Fibroblast of lung (primary cell): Measurements from ENCODE around the gene RAP1GDS1.

Source experiments
- EZH2 ChIP-seq: IDR thresholded peaks from 2 replicates; pipeline ENCODE4 v1.5.1; 2012; ENCODE audit warnings: low read length, control low read depth, mild to moderate bottlenecking; ENCODE audit errors: missing control alignments
- TF ChIP-seq, protein P1 (sequence below), 2 donors: IDR thresholded peaks in 1 of 2; conservative IDR thresholded peaks in 1 of 2; 1 replicate in 1 of 2; 2 replicates in 1 of 2; pipeline ENCODE4 v1.5.1; 2011 to 2012; ENCODE audit warnings: low read length in 2 of 2, control low read depth in 1 of 2, inconsistent platforms in 1 of 2, low read depth in 1 of 2, mild to moderate bottlenecking in 1 of 2

DNA sequence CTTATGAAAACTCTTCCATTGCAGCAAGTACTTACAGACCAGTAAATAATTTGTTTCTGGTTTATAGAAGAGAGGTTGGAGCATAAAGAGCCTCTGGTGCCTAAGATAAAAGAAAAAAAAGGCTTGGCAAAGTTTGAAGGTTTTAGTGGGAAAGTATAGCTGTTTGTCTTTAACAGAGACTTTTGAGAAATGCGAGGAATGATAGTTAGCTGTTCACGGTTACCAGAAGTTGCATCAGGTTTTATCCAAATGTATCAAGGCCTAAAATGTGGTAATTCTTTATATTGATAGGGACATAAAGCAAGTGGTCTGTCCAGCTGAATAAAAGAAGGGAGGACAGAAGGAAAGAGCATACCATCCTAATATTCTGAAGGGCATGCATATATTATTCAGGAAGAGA lies 29.3 kb downstream of the RAP1GDS1 start:
- TF ChIP-seq, protein P1, sequence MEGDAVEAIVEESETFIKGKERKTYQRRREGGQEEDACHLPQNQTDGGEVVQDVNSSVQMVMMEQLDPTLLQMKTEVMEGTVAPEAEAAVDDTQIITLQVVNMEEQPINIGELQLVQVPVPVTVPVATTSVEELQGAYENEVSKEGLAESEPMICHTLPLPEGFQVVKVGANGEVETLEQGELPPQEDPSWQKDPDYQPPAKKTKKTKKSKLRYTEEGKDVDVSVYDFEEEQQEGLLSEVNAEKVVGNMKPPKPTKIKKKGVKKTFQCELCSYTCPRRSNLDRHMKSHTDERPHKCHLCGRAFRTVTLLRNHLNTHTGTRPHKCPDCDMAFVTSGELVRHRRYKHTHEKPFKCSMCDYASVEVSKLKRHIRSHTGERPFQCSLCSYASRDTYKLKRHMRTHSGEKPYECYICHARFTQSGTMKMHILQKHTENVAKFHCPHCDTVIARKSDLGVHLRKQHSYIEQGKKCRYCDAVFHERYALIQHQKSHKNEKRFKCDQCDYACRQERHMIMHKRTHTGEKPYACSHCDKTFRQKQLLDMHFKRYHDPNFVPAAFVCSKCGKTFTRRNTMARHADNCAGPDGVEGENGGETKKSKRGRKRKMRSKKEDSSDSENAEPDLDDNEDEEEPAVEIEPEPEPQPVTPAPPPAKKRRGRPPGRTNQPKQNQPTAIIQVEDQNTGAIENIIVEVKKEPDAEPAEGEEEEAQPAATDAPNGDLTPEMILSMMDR (conservative IDR thresholded peaks at IDR 0.05 in 1 of 2, IDR thresholded peaks at IDR 0.05 in 1 of 2; ENCODE audit: low read depth in 1 of 2, low read length in 2 of 2), result no peak
- no peak for TF ChIP-seq EZH2
